ENCODE measurements around the gene KDM4B.

DNA sequence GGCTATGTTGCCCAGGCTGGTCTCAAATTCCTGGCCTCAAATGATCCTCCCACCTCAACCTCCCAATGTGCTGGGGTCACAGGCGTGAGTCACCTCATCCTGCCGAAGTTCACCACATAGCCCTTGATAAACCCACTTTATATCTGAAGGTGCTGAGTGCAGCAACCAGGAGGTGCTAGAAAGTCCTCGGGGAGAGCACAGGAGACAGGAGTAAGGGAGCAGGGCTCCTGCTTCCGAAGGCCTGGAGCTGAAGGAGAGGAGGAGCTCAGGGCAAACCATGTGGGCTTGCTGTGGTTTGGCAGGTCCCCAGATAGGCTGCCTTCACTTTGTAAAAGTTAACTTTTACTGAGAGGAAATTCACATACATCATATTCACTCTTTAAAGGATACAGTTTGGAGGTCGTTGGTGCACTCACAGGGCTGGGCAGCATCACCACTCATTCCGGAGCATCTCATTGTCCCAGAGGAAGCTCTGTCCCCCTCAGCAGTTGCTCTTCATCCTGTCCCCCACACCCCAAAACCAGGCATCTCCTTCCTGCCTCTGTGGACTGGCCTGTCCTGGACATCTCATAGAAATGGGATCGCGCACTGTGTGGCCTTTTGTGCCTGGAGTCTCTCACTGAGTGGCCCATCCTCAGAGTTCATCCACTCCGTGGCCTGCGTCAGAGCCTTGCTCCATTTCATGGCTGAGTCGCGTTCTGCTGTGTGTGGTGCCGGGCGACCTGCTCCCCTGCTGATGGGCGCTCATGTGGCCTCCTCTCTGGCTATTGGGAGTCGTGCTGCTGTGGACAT lies 49.5 kb downstream of the KDM4B start:
- TF ChIP-seq, protein P1, sequence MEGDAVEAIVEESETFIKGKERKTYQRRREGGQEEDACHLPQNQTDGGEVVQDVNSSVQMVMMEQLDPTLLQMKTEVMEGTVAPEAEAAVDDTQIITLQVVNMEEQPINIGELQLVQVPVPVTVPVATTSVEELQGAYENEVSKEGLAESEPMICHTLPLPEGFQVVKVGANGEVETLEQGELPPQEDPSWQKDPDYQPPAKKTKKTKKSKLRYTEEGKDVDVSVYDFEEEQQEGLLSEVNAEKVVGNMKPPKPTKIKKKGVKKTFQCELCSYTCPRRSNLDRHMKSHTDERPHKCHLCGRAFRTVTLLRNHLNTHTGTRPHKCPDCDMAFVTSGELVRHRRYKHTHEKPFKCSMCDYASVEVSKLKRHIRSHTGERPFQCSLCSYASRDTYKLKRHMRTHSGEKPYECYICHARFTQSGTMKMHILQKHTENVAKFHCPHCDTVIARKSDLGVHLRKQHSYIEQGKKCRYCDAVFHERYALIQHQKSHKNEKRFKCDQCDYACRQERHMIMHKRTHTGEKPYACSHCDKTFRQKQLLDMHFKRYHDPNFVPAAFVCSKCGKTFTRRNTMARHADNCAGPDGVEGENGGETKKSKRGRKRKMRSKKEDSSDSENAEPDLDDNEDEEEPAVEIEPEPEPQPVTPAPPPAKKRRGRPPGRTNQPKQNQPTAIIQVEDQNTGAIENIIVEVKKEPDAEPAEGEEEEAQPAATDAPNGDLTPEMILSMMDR (IDR thresholded peaks at IDR 0.05), result no peak
- no peak for TF ChIP-seq POLR2A (IDR thresholded peaks at IDR 0.05)
